Hindlimb muscle (tissue), 1 donor: ENCODE data around the gene NOBOX. TPM values are rescaled to one million over a fixed set of nuclear protein-coding genes. Genes with fewer than 3 reads are reported as not detected.
"Not testable (repeated sequence)": the region's sequence is repeated elsewhere in the genome, so short reads cannot be mapped to it uniquely, and the experiment has no call there.

Experiments
- DNase-seq: peaks from one replicate; pipeline ENCODE4 v3.0.0-alpha.2; 2013
- polyA plus RNA-seq: library from polyadenylated mRNA; unstranded; fragments of 120-200 nt; gene quantifications from one replicate; pipeline ENCODE4 v1.2.1, GENCODE V29; 2013; ENCODE audit not compliant: insufficient read length

The NOBOX gene
- polyA plus RNA-seq, result not detected

DNA sequence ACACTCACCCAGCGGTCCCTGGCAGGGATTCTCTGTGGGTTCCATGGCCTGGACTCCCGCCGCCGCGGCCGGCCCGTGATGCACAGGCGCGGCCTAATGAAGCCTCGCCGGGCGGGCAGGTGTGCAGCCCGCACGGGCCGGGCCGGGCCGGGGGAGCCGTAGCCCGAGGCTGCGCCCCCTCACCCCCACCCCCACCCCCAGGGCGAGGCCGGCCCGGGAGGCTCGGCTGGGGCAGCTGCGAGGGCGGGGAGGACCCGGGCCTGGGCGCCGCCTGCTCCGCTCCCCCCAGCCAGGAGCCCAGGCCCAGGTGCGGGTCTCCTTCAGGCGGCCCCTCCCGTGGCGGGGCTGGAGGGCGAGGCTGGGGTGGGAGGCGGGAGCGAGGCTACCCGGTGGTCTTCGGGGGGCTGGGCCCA lies at the start of gene NOBOX:
Gene NOBOX (minus strand): TSS at position 45 of the 413 bp plus-strand sequence.
- no peak for DNase-seq

- no peak for DNase-seq
Observed at GRCh38 chr7:144452064-144452463, 48.6 kb upstream of the NOBOX start.

- DNase-seq, result no peak
Observed at GRCh38 chr7:144445590-144445989, 42.1 kb upstream of the NOBOX start.

- DNase-seq, result no peak
Observed at GRCh38 chr7:144439717-144440205, 36.3 kb upstream of the NOBOX start.

DNA sequence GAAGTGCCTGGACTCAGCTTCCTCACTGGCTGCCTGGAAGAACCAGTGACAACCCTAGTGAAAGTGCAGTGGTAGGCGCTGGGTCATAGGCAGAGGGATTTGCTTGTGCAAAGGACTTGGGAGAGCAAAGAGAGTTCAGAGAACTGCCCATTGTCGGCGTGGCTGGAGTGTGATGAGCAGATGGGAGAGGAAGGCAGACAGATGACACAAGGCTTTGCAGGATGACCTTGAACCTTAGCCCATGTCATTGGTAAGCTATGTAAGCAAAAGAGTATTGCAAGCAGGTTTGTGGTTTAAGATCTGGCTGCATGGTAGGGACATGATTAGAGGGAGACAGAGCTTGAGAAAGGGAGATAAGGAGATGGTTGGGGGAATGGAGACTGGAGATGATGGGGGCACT lies 35.3 kb upstream of the NOBOX start:
- DNase-seq, result no peak

- DNase-seq, result peak; percentile 44
Observed at GRCh38 chr7:144437370-144438191, 34.1 kb upstream of the NOBOX start.

GRCh38 chr7:144436500-144436899 lies 33.0 kb upstream of the NOBOX start:
- DNase-seq, result no peak

GRCh38 chr7:144428431-144428830 lies 24.9 kb upstream of the NOBOX start:
- no peak for DNase-seq

DNA sequence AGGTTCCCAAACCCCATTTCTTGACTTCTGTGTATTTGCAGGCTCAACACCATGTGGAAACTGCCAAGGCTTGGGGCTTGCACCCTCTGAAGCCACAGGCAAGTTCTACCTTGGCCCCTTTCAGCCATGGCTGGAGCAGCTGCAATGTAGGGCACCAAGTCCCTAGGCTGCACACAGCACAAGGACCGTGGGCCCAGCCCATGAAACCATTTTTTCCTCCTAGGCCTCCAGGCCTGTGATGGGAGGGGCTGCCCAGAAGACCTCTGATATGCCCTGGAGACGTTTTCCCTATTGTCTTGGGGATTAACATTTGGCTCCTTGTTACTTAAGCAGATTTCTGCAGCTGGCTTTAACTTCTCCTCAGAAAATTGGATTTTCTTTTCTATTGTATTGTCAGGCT lies 24.0 kb upstream of the NOBOX start:
- DNase-seq, result not testable (repeated sequence)

DNA sequence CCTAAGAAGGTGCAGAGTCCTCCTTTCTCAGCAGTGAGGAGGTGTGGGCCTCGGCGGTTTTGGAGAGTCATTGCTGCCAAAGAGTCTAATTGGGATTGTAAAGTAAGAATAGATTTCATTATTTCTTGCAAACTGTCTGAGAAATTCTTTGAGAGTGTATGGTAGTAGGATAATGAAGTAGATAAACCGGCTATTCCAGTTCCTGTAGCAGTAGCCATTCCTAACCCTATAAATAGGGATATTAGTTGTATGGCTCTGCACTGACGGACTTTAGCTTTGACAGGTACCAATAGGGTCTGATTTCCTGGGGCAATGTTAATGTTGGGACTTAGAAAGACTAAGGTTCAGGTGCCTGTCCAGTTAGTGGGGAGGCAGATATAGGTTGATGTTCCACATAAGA lies 15.4 kb upstream of the NOBOX start:
- not testable (repeated sequence) for DNase-seq

DNA sequence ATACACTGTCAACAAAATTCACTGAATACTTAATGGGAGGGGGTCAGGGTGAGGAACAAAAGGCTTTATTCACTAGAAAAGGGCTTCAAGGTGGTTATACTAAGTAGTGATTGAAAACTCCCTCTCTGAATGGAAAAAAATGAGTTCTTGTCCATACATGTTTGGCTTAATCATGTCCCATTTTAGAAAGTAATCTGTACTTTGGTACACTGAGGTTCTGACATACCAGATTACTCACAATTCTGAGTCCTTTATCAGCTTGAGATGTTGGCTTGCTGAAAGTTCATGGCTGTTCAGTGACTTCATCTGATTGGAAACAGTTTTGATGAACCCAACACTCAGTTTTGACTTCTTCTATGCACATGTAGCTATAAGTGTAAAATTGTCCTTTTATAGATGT lies 12.8 kb upstream of the NOBOX start:
- no peak for DNase-seq

DNA sequence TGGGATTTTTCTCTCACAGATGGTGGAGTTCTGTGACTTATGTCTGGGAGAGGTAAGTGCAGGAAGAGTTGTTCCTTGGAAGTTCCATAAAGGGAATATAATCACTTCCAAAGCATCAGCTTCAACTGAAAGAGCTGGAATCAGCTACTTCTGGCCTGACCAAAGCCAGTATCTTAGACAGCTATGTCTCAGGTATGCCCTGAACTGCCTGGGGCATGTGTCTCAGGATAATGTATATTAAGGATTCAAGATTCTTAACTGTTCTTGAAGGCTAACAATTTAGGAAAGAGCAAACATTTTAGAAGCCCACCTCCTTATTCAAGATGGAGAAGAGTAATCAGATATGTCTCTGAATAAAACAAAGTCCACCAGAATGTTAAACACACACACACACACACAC lies 12.4 kb upstream of the NOBOX start:
- no peak for DNase-seq

DNA sequence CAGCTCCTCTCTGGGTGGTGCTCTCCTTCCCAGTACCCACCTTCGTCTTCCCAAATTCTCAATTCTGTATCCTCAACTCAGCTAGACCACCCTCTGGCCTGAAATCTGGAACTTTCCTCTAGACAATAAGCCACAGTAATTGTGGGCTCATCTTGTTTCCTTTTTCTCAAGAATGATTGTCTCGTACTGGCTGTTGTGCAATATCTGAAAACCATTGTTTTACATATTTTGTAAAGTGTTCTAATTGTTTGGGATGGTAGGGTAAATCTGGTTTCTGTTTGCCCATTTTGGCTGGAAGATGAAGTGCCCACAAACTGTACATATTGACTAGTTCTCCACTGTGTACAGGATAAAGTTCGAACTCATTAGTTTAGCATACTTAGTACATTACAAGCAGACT lies 11.3 kb upstream of the NOBOX start:
- DNase-seq, result no peak

GRCh38 chr7:144410441-144410840 lies 6.9 kb upstream of the NOBOX start:
- DNase-seq, result no peak

GRCh38 chr7:144408121-144408520 lies 4.6 kb upstream of the NOBOX start:
- no peak for DNase-seq

DNA sequence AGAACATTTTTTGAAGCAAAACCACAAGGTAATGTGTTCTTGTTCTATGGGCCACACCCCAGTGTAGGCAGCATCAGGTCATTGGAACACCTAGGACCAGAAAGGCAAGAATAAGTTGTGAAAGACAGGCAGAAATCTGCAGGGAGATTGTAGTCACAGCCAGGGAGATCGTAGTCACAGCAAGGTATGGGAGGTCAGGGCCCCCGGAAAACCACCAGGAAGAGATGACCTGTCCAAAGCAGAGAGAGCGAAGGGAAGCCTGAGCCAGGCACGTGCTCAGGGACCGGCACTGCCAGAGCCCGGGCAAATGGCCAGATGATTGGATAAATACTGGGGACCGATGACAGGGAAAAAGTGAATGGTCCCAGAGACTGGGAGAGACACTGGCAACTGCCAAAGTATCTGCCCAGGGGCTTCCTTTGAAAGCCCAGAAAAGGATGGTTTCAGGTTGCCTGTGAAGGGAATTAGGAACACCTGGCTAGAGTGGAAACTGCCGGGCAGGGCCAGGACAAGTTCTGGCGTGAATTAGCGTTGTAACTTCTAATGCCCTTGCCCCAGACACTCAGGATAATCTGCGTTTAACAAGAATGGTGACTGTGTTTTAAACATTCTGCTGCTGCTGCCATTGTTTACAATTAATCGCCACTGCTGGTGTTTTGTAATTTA lies 3.9 kb upstream of the NOBOX start:
- no peak for DNase-seq

- DNase-seq, result no peak
Observed at GRCh38 chr7:144404946-144405345, 1.5 kb upstream of the NOBOX start.

DNA sequence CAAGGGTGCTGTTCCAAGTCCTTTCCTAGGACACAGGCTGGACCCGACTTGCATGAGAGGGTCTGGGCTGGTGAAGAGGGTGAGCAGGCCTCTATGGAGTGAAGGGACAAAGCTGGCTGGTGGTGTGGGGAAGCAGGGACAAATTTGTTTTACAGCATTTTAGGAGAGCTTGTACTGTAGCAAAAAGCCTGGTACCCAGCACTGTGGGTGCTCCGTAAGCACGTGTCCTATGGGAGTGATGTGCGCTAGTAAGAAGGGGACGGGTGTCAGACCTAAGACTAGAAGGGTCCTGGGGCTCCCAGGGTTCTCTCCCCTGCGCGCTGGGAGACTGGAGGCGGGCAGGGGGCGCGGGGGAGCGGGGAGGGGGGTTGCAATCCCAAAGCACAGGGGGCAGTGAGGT lies 391 bp downstream of the NOBOX start:
- DNase-seq, result no peak

- no peak for DNase-seq
Observed at GRCh38 chr7:144401490-144401889, 2.0 kb downstream of the NOBOX start.

- no peak for DNase-seq
Observed at GRCh38 chr7:144399946-144400345, 3.5 kb downstream of the NOBOX start.

- DNase-seq, result no peak
Observed at GRCh38 chr7:144398911-144399310, 4.6 kb downstream of the NOBOX start.

DNA sequence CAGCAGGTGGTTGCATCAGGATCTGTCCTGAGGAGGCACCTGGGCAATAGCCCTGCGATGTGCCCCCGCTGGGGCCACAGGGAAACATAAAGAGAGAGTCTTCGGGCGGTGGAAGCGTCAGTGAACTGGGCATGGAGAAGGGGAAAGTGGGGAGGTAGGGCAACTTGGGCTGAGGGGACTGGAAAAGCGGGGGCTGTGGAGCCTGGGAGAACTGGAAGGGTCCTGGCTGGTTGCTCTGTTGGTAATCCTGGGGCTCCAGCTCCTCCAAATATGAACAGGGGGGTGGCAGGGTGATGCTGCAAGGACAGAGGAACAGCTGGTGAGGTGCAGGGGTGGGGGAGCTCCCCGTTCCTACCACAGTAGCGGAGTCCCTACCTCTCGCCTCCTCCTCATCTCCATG lies 5.2 kb downstream of the NOBOX start:
- no peak for DNase-seq

- DNase-seq, result no peak
Observed at GRCh38 chr7:144397086-144397485, 6.4 kb downstream of the NOBOX start.

GRCh38 chr7:144391823-144392255 lies 11.7 kb downstream of the NOBOX start:
- peak; percentile 67 for DNase-seq
